A673 (cell line): Measurements from ENCODE around the gene MFRP. TPM values are rescaled to one million over a fixed set of nuclear protein-coding genes. Genes with fewer than 3 reads are reported as not detected.

Experiments
- BruUV-seq: library from RNA; stranded (reverse); fragments of 400-500 nt; replicated peaks from 2 replicates; lab custom pipeline; 2021; lab: Mats Ljungman, UMichigan
- CTCF ChIA-PET: fragments of 300-600 bp; sonication (Branson Sonifier 250); formaldehyde crosslinking; loops from one replicate; lab custom pipeline; 2022; ENCODE audit warnings: antibody characterized with exemption; lab: Charles Lee
- POLR2A ChIA-PET: fragments of 300-600 bp; sonication (Branson Sonifier 250); formaldehyde crosslinking; loops from one replicate; lab custom pipeline; 2022; ENCODE audit warnings: antibody characterized with exemption; ENCODE audit not compliant: low non-redundant PET; lab: Charles Lee
- DNase-seq: peaks from one replicate; pipeline ENCODE4 v3.0.0-alpha.2; 2015; ENCODE audit warnings: low spot score
- H3K27ac ChIP-seq: fragments of 200-600 bp; sonication (generic); 2 replicates; pipeline ENCODE4 v1.5.1; 2016; ENCODE audit warnings: mixed run types, low read depth, mild to moderate bottlenecking, mixed read lengths, antibody characterized with exemption, low read length; ENCODE audit not compliant: poor library complexity, severe bottlenecking
- H3K27me3 ChIP-seq: fragments of 200-600 bp; sonication (generic); replicated peaks from 2 replicates; pipeline ENCODE4 v1.6.1; 2017; ENCODE audit warnings: mixed run types, low read depth, mild to moderate bottlenecking, mixed read lengths, antibody characterized with exemption, low read length; ENCODE audit not compliant: insufficient read depth, poor library complexity
- H3K36me3 ChIP-seq: fragments of 200-600 bp; sonication (generic); 2 replicates; pipeline ENCODE4 v1.6.1; 2016; ENCODE audit warnings: mixed run types, mild to moderate bottlenecking, mixed read lengths, antibody characterized with exemption, low read length; ENCODE audit not compliant: insufficient read depth, poor library complexity, severe bottlenecking
- H3K4me1 ChIP-seq: fragments of 200-600 bp; sonication (generic); 2 replicates; pipeline ENCODE4 v1.6.1; 2017; ENCODE audit warnings: mixed run types, mild to moderate bottlenecking, mixed read lengths, antibody characterized with exemption, low read length; ENCODE audit not compliant: insufficient read depth, poor library complexity, severe bottlenecking
- H3K4me3 ChIP-seq: fragments of 200-600 bp; sonication (generic); 2 replicates; pipeline ENCODE4 v1.5.1; 2016; ENCODE audit warnings: low read depth, mixed run types, mild to moderate bottlenecking, mixed read lengths, low read length; ENCODE audit not compliant: poor library complexity, severe bottlenecking
- H3K9me3 ChIP-seq: fragments of 200-600 bp; sonication (generic); 2 replicates; pipeline ENCODE4 v1.6.1; 2016; ENCODE audit warnings: mixed run types, low read depth, mild to moderate bottlenecking, mixed read lengths, antibody characterized with exemption, low read length; ENCODE audit not compliant: poor library complexity, severe bottlenecking
- EZH2 ChIP-seq: fragments of 200-600 bp; sonication (generic); IDR thresholded peaks from 2 replicates; pipeline ENCODE4 v1.6.1; 2017; ENCODE audit warnings: borderline replicate concordance, low read depth, mild to moderate bottlenecking, mixed read lengths, antibody characterized with exemption, low read length; ENCODE audit not compliant: poor library complexity, severe bottlenecking
- intact Hi-C: fragments of 100-400 bp; cut with micrococcal nuclease; formaldehyde crosslinking; loops from one replicate; pipeline ENCODE4 v1.10.0; 2022; ENCODE audit not compliant: unreplicated experiment
- total RNA-seq: library from RNA; stranded (reverse); gene quantifications from 2 replicates; pipeline ENCODE4 v1.2.3, GENCODE V29; 2021
- TF ChIP-seq, protein P1 (sequence below): fragments of 300-800, 200-600 bp; sonication (generic); conservative IDR thresholded peaks from 2 replicates; pipeline ENCODE4 v1.5.1; 2017; ENCODE audit warnings: low read depth, mild to moderate bottlenecking, antibody characterized with exemption, low read length, moderate library complexity, mixed read lengths

MFRP gene
- total RNA-seq, 1 experiment from 2014 or later = not detected

DNA sequence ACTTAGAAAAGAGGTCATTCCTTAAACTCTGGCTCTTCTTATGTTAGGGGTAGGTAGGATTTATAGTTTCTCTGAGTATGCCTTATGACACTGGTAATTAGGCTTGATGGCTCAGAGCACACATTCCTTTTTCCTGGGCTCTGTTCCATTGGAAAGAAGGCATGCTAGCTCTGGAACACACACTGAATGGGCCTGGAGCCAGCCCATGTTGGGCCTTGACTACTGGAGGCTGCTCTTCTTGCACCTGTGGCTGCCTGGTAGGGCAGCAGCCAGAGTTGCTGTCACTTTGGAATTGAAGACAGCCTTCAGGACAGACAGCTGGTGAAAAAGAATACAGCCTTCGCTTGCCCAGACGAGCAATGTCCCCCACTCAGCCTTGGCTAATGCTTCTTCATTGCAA, 47.8 kb downstream of the MFRP start:
- TF ChIP-seq, protein P1, sequence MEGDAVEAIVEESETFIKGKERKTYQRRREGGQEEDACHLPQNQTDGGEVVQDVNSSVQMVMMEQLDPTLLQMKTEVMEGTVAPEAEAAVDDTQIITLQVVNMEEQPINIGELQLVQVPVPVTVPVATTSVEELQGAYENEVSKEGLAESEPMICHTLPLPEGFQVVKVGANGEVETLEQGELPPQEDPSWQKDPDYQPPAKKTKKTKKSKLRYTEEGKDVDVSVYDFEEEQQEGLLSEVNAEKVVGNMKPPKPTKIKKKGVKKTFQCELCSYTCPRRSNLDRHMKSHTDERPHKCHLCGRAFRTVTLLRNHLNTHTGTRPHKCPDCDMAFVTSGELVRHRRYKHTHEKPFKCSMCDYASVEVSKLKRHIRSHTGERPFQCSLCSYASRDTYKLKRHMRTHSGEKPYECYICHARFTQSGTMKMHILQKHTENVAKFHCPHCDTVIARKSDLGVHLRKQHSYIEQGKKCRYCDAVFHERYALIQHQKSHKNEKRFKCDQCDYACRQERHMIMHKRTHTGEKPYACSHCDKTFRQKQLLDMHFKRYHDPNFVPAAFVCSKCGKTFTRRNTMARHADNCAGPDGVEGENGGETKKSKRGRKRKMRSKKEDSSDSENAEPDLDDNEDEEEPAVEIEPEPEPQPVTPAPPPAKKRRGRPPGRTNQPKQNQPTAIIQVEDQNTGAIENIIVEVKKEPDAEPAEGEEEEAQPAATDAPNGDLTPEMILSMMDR = no peak
- no peak for TF ChIP-seq EZH2
- no TSS peak for BruUV-seq
- peaks cover 50% of the 10 kb centered on the region for H3K36me3 ChIP-seq
- H3K27ac ChIP-seq = no peak overlapping the region
- H3K4me3 ChIP-seq = no peak overlapping the region
- H3K27me3 ChIP-seq = no peaks in the 10 kb centered on the region
- no peaks in the 10 kb centered on the region for H3K9me3 ChIP-seq
- no peaks in the 10 kb centered on the region for H3K4me1 ChIP-seq
- intact Hi-C loops = no loop called here
- ChIA-PET POLR2A (no interaction called here), CTCF (interaction anchor here (0.6 kb wide), 1 partner anchor 26 kb away, joined by 6 read pairs; no protein-coding TSS in a partner anchor)
- no peak for DNase-seq

DNA sequence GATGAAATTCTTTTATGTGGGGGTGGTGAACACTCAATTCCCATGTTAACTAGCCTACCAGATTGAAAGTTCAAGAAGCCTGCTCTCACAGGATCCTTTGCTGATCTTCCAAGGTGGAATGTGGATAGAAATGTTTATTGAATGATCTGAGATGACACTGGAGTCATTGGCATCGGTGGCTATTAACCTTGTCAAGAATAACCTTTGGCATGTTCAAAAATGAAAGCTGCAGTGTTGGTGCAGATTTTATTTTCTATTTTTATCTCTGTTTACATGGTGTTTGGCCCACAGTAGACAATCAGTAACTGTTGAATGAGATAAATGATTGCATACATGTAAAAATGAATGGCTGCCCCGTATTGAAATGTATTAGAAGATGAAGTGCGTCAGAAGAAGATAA, 48.6 kb downstream of the MFRP start:
- peaks cover 43% of the 10 kb centered on the region for H3K36me3 ChIP-seq
- intact Hi-C loops = no loop called here

DNA sequence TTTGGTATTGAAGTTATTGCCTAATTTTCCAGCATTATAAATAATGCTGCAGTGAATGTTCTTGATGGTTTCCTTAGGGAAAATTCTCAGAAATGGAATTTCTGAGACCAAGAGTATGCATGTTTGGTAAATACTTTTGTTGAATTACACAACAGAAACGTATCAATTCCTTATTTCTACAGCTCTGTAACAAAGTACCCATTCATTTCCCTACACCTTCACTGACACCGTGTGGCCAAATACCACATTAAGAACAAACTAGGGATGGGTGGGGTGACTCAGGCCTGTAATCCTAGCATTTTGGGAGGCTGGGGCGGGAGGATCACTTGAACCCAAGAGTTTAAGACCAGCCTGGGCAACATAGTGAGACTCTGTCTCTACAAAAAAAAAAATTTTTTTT, 51.3 kb downstream of the MFRP start:
- POLR2A ChIA-PET = no interaction called here
- H3K9me3 ChIP-seq = peaks cover 8% of the 10 kb centered on the region
- no TSS peak for BruUV-seq
- no peak for TF ChIP-seq EZH2
- TF ChIP-seq, protein P1 = 0 out of 2 replicates have a peak, but pooled peaks have one; percentile 7
- intact Hi-C loops = no loop called here
- H3K4me3 ChIP-seq = no peak overlapping the region
- no peaks in the 10 kb centered on the region for H3K4me1 ChIP-seq
- H3K27me3 ChIP-seq = no peaks in the 10 kb centered on the region
- no peak for DNase-seq
- CTCF ChIA-PET = no interaction called here
- H3K27ac ChIP-seq = no peak overlapping the region
- H3K36me3 ChIP-seq = peaks cover 38% of the 10 kb centered on the region

More for the DNA sequence above, 48.6 kb downstream of the MFRP start:
- Histone ChIP-seq H3K9me3 (no peaks in the 10 kb centered on the region), H3K4me1 (no peaks in the 10 kb centered on the region), H3K4me3 (no peak overlapping the region), H3K27ac (no peak overlapping the region), H3K27me3 (no peaks in the 10 kb centered on the region)
- ChIA-PET CTCF (no interaction called here), POLR2A (no interaction called here)
- BruUV-seq = no TSS peak
- no peak for DNase-seq
- no peak for TF ChIP-seq EZH2
- TF ChIP-seq, protein P1 = no peak
